CD4-positive, alpha-beta T cell (primary cell): Measurements from ENCODE around the gene GLCE. TPM values are rescaled to one million over a fixed set of nuclear protein-coding genes. Genes with fewer than 3 reads are reported as not detected.

Experiments used
- ATAC-seq: fragments of 200-7000 bp; cut with Tn5 transposase; one replicate; pipeline ENCODE4 v1.10.0; 2022; ENCODE audit warnings: mild to moderate bottlenecking; ENCODE audit not compliant: poor library complexity
- CTCF ChIA-PET: fragments of 350-600 bp; sonication (Branson Sonifier 250); formaldehyde crosslinking; loops from one replicate; lab custom pipeline; 2021; ENCODE audit warnings: antibody characterized with exemption, inconsistent platforms; lab: Charles Lee
- POLR2A ChIA-PET: fragments of 350-600 bp; sonication (Branson Sonifier 250); formaldehyde crosslinking; loops from one replicate; lab custom pipeline; 2021; ENCODE audit warnings: antibody characterized with exemption, inconsistent platforms; lab: Charles Lee
- DNase-seq, 14 experiments: peaks; one replicate each; pipeline ENCODE4 v3.0.0-alpha.2; 2013 to 2020; ENCODE audit warnings: mixed read lengths in 2 of 14
- H3K27ac ChIP-seq, 2 donors: one replicate each; pipeline versions ENCODE4 v1.5.1 to v1.7.0; 2013; ENCODE audit warnings: low read length in 2 of 2, low read depth in 1 of 2, mild to moderate bottlenecking in 1 of 2
- H3K27me3 ChIP-seq, 2 experiments: 1 replicate in 1 of 2; 2 replicates in 1 of 2; pipeline versions ENCODE4 v1.6.1 to v1.7.0; 2013; ENCODE audit warnings: low read length in 2 of 2, control low read depth in 1 of 2, mild to moderate bottlenecking in 1 of 2, moderate library complexity in 1 of 2; ENCODE audit not compliant: insufficient read depth in 2 of 2, control insufficient read depth in 1 of 2
- H3K36me3 ChIP-seq: one replicate; pipeline ENCODE4 v1.6.1; 2013; ENCODE audit warnings: low read length, control low read depth; ENCODE audit not compliant: insufficient read depth
- H3K4me1 ChIP-seq: one replicate; pipeline ENCODE4 v1.6.1; 2013; ENCODE audit warnings: low read length, control low read depth; ENCODE audit not compliant: insufficient read depth
- H3K4me3 ChIP-seq: one replicate; pipeline ENCODE4 v1.5.1; 2013; ENCODE audit warnings: mild to moderate bottlenecking, low read length, moderate library complexity
- H3K9me3 ChIP-seq, 2 experiments: 1 replicate in 1 of 2; 2 replicates in 1 of 2; pipeline versions ENCODE4 v1.6.1 to v1.7.0; 2013; ENCODE audit warnings: low read length in 2 of 2, mild to moderate bottlenecking in 2 of 2, control low read depth in 1 of 2, moderate library complexity in 1 of 2; ENCODE audit not compliant: control insufficient read depth in 1 of 2, insufficient read depth in 1 of 2
- H3K27ac Mint-ChIP-seq: one replicate; pipeline ENCODE4 v1.8.0; 2020; ENCODE audit warnings: mixed read lengths
- H3K27me3 Mint-ChIP-seq: one replicate; pipeline ENCODE4 v1.8.0; 2021; ENCODE audit warnings: mixed read lengths
- H3K36me3 Mint-ChIP-seq: one replicate; pipeline ENCODE4 v1.8.0; 2021; ENCODE audit warnings: low read depth, mixed read lengths
- H3K4me1 Mint-ChIP-seq: one replicate; pipeline ENCODE4 v1.8.0; 2021; ENCODE audit warnings: low read depth, mixed read lengths
- H3K4me3 Mint-ChIP-seq: one replicate; pipeline ENCODE4 v1.8.0; 2020; ENCODE audit warnings: mild to moderate bottlenecking, mixed read lengths
- H3K9me3 Mint-ChIP-seq: one replicate; pipeline ENCODE4 v1.8.0; 2020; ENCODE audit warnings: mixed read lengths
- intact Hi-C, 2 experiments: fragments of 100-400 bp; cut with DNase I in 1 of 2; cut with micrococcal nuclease in 1 of 2; formaldehyde crosslinking; loops; one replicate each; pipeline versions ENCODE4 v1.15.1 to v1.9.0; 2023 to 2025; cut with DNase I, micrococcal nuclease
- total RNA-seq, 174 experiments: library from RNA in 2 of 174; stranded (reverse) in 2 of 174; gene quantifications; one replicate each; pipeline ENCODE4 v1.2.3 and lab custom pipeline; 2021 to 2026
- TF ChIP-seq, protein P1 (sequence below): fragments of 200-600 bp; IDR thresholded peaks from one replicate; pipeline ENCODE4 v1.8.0; 2022; ENCODE audit warnings: antibody characterized with exemption, mild to moderate bottlenecking

The GLCE gene
- total RNA-seq, 2 experiments from 2014 or later, result 3.2 TPM

GRCh38 chr15:69189157-69189556, 28.7 kb downstream of the GLCE start:
- Histone ChIP-seq H3K27ac (no peak overlapping the region), H3K27me3 (no peaks in the 10 kb centered on the region), H3K36me3 (no peaks in the 10 kb centered on the region), H3K4me1 (no peaks in the 10 kb centered on the region), H3K9me3 (no peaks in the 10 kb centered on the region), H3K4me3 (no peak overlapping the region)
- peaks cover 12% of the 10 kb centered on the region for H3K36me3 Mint-ChIP-seq
- CTCF ChIA-PET, result no interaction called here
- intact Hi-C loops, result loop anchor here in 1 of 2 experiments (5.0 kb wide), 1 partner anchor 47 kb away; no protein-coding TSS in a partner anchor
- TF ChIP-seq, protein P1, sequence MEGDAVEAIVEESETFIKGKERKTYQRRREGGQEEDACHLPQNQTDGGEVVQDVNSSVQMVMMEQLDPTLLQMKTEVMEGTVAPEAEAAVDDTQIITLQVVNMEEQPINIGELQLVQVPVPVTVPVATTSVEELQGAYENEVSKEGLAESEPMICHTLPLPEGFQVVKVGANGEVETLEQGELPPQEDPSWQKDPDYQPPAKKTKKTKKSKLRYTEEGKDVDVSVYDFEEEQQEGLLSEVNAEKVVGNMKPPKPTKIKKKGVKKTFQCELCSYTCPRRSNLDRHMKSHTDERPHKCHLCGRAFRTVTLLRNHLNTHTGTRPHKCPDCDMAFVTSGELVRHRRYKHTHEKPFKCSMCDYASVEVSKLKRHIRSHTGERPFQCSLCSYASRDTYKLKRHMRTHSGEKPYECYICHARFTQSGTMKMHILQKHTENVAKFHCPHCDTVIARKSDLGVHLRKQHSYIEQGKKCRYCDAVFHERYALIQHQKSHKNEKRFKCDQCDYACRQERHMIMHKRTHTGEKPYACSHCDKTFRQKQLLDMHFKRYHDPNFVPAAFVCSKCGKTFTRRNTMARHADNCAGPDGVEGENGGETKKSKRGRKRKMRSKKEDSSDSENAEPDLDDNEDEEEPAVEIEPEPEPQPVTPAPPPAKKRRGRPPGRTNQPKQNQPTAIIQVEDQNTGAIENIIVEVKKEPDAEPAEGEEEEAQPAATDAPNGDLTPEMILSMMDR, result no peak
- no peak for ATAC-seq
- POLR2A ChIA-PET, result no interaction called here
- H3K27ac Mint-ChIP-seq, result no peak overlapping the region
- no peaks in the 10 kb centered on the region for H3K27me3 Mint-ChIP-seq
- peaks cover 6% of the 10 kb centered on the region for H3K9me3 Mint-ChIP-seq
- DNase-seq, result no peak
- no peak overlapping the region for H3K4me3 Mint-ChIP-seq
- H3K4me1 Mint-ChIP-seq, result peaks cover 6% of the 10 kb centered on the region

DNA sequence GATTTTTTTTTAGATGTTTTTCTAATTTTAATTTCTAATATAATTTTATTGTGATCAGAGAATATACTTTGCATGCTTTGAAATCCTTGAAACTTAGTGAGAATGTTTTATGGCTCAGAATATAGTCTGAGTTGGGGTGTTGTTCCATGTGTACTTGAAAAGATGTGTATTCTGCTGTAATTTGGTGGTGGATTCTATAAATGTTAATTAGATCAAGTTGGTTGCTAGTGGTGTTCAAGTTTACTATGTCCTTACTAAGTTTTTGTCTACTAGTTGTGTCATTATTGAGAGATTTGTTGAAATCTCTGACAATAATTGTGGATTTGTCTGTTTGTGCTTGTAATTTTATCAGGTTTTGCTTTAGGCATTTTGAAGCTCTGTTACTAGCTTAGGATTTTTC, 29.7 kb downstream of the GLCE start:
- H3K36me3 Mint-ChIP-seq, result peaks cover 12% of the 10 kb centered on the region
- no peaks in the 10 kb centered on the region for H3K27me3 ChIP-seq
- H3K4me3 Mint-ChIP-seq, result no peak overlapping the region
- H3K27me3 Mint-ChIP-seq, result no peaks in the 10 kb centered on the region
- no peaks in the 10 kb centered on the region for H3K9me3 ChIP-seq
- H3K4me1 ChIP-seq, result no peaks in the 10 kb centered on the region
- ATAC-seq, result no peak
- no peak overlapping the region for H3K27ac Mint-ChIP-seq
- H3K27ac ChIP-seq, result no peak overlapping the region
- H3K36me3 ChIP-seq, result no peaks in the 10 kb centered on the region
- H3K4me3 ChIP-seq, result no peak overlapping the region
- H3K9me3 Mint-ChIP-seq, result peaks cover 6% of the 10 kb centered on the region
- ChIA-PET POLR2A (no interaction called here), CTCF (no interaction called here)
- TF ChIP-seq, protein P1, result no peak
- peaks cover 10% of the 10 kb centered on the region for H3K4me1 Mint-ChIP-seq
- DNase-seq, result no peak
- intact Hi-C loops, result no loop called here

DNA sequence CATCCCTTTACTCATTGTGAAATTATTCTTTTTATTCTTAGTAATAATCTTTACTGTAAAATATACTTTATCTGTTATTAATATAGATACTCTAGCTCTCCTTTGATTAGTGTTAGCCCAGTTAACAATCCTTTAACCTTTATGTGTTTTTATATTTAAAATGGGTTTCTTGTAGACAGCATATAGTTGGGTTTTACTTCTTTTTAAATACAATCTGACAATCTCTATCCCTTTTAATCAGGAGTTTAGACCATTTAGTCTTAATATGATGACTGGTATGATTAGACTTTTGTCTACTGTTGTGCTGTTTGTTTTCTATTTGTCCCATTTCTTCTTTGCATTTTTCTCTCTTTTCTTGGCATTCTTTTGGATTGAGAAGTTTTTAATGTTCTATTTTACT, 30.1 kb downstream of the GLCE start:
- TF ChIP-seq, protein P1, result no peak
- Mint-ChIP-seq H3K9me3 (peaks cover 6% of the 10 kb centered on the region), H3K4me1 (peaks cover 10% of the 10 kb centered on the region), H3K4me3 (no peak overlapping the region), H3K36me3 (peaks cover 12% of the 10 kb centered on the region), H3K27me3 (no peaks in the 10 kb centered on the region), H3K27ac (no peak overlapping the region)
- ATAC-seq, result no peak
- POLR2A ChIA-PET, result no interaction called here
- no peaks in the 10 kb centered on the region for H3K27me3 ChIP-seq
- H3K27ac ChIP-seq, result no peak overlapping the region
- intact Hi-C loops, result no loop called here
- H3K36me3 ChIP-seq, result no peaks in the 10 kb centered on the region
- H3K4me3 ChIP-seq, result no peak overlapping the region
- no peaks in the 10 kb centered on the region for H3K9me3 ChIP-seq
- no peaks in the 10 kb centered on the region for H3K4me1 ChIP-seq
- no peak for DNase-seq
- CTCF ChIA-PET, result no interaction called here
